GM15510 (cell line): ENCODE data around the gene NRXN3.

ENCODE experiments used
- POLR2A ChIP-seq: IDR thresholded peaks from 3 replicates; pipeline ENCODE4 v1.6.1; 2011; ENCODE audit warnings: borderline replicate concordance; ENCODE audit not compliant: insufficient read length; ENCODE audit errors: extremely low read depth

The NRXN3 gene

DNA sequence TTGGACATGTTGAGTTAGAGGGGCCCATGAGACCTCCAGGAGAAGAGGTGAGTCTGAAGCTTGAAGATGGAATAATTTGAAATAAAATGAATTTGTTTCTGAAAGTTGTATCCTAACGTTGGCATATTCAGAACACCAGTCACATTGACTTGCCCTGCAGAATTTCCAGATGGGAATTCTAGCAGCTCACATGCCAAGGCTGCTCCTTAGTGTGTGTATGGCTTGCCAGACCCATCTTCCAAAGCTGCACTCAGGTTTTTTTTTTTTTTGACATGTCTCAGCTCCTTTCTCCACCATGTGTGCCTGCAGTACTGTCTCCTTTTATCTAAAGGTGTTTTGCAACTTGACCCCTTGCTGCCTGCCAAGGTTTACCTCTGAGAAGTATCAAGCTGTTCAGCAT, 261.9 kb downstream of the NRXN3 start:
- TF ChIP-seq POLR2A: no peak

DNA sequence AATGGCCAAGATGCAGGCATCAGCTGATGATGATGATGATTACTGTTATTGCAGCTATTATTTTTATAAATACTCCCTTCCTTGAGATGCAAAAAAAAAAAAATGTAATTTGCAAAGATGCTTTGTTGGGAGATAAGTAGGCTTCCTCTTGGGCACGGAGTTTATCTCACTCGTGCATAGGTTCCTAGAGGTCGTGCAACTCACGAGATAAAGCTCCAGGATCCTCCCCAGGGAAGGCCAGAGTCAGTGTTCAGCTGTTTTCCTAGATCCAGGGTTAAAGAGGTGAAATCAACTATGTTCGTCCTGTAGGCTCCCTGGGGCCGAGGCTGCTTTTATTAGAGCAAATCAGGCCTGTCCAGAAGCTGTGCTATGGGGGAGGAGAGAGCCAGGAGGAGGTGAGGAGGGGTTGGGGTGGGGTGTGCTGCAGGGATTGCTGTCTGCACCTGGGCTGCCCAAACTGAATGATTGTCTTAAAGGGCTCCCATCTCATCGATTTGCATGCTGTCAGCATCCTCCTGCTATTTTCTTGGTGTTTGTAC, 270.3 kb downstream of the NRXN3 start:
- no peak for TF ChIP-seq POLR2A

GRCh38 chr14:78443834-78444233, 273.7 kb downstream of the NRXN3 start:
- TF ChIP-seq POLR2A: no peak

DNA sequence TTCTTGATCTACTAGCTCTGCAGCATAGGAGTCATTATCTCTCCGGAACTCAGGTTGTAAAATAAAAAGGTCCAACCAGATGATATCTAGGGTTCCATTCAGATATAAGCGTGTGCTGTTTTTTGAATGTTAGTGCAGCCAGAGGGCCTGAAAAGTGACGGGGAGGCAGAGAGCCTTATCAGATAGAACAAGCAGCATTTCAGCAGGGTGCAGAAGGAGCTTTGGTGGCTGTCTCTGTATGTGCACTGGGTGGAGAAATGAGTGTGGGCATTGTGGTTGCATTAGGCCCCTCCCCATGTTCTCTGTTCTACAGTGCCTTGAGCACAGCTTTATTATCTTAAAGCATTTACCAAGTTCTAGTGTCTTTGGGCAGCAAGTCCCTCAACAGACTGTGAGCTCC, 275.1 kb downstream of the NRXN3 start:
- no peak for TF ChIP-seq POLR2A

GRCh38 chr14:78446807-78447206, 276.6 kb downstream of the NRXN3 start:
- no peak for TF ChIP-seq POLR2A

DNA sequence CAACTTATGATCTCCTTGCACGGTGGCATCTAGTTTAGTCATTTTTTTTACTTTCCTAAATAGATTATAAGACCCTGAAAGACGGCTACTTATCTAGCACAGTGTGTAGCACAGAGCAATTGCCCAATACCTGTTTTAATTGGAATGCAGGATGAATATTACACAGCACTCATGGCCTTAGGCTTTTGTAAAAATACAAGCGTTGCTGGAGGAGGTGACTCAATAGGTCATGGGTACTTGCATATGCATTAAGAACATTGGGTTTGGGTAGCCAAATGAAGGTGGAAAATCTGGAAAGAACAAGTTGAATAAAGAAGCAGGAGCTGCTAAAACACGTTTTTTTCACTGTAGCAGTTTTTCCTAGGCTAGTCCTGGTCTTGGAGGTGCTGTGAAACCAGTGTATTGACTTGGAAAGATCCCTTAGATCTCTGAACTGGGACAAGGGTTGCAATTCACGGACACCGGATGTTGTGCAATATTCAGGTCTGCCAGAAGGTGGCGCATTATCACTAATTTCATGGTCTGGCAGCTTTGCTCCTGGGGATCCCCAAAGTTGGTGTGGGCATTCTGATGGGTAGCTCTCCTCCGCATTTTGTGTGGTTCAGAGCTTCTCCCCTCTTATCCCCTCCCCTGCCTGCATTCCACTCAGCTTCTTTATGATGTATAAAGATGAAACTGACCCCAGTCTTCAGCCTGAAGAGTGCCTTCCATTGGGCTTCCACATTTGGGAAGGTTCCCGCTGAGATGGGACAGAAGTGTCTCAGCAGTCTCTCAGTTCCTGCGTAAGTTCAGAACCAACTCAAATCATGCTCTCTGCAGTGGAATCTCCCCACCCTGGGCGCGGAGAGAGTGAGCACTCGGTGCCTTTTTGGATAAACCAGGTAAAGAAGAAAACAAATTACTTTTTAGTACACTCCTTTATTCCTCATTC, 278.3 kb downstream of the NRXN3 start:
- no peak for TF ChIP-seq POLR2A

DNA sequence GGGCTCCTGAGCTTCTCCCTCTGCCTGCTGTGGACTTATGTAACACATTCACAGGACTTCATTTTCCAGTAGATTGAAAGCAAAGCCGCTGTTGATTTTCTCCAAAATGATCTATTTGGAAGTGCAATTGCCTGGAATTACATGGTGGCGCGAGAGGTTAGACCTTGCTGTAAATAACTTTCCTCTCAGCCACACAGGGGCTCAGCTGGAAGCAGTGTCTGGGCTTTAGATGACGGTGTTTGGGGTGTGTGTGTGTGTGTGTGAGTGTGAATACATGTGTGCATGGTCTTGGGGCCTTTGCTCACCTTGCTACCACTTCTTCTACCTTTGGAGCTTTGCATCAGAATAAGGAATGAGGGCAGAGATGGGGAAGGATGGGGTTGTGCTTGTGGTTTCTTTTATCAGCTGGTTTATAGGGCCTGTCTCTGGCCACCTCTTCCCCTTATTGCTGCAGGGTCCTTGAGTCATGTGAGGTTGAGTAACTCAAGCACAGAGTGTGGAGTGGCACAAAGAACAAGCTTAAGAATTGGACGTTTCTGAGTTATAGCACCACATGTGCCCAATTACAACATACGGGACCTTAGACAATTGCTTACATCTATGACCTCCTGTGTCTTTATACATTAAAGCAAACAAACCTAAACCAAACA, 280.6 kb downstream of the NRXN3 start:
- TF ChIP-seq POLR2A: no peak

DNA sequence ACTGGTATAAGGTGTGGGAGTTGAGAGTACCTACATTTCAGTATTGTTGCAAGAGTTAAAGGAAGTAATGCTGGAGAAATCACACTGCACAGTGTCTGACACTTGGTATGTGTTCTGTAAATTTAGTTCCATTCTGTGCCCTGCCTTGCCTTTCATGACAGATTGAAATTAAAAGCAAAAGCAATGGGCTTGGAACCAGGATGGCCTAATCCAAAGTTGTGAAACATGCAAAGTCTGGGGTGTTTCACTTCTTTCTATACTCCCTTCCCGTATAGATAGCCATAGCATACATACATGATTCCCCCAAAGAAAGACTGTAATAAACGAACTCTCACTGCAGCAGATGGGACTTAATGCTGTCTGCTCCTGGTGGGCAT, 281.1 kb downstream of the NRXN3 start:
- no peak for TF ChIP-seq POLR2A

GRCh38 chr14:78455896-78456435, 285.8 kb downstream of the NRXN3 start:
- TF ChIP-seq POLR2A: no peak

- no peak for TF ChIP-seq POLR2A
Measured at GRCh38 chr14:78469947-78470346, 299.8 kb downstream of the NRXN3 start.

- no peak for TF ChIP-seq POLR2A
Measured at GRCh38 chr14:78479127-78479780, 309.1 kb downstream of the NRXN3 start.

GRCh38 chr14:78484028-78484427, 313.9 kb downstream of the NRXN3 start:
- no peak for TF ChIP-seq POLR2A

DNA sequence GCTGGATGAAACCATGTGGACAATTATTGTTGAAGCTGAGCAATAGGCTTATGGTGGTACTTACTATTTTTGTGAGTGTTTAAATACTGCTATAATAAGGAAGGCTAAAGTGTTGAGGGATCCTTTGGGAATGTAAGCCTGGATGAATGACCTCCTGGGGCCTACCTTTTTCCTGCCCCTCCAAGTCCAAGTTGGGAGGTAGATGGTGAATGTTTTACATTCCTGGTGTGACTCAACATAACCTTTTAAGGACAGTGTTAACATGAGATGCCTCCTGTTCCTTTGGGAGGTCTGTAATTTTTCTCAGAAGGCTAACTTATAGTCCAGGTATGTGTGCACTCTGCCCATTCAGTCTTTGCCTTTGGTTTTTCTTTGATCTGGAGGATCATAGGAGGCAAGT, 315.9 kb downstream of the NRXN3 start:
- TF ChIP-seq POLR2A: no peak

DNA sequence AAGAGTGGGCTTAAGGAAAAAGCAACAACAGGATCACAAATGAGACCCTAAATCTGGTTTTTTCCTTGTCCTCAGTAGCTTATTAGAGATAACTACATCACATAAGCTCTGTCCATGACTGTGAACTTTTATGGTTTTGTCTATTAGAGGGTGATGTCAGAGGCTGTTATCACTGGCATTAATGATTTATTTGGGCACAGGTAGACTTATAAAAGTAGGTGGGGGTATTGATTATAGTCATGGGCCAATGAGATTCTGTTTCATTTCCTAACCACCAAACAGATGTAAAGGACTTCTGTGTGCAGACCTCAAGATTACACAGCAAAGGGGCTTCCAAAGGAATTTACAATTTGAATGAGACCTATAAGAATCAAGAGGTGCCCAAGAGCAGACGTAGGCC, 316.4 kb downstream of the NRXN3 start:
- no peak for TF ChIP-seq POLR2A

GRCh38 chr14:78488938-78489337, 318.8 kb downstream of the NRXN3 start:
- no peak for TF ChIP-seq POLR2A
